NCI-H146 treated with DMSO at 0.1 percent for 48 hours (cell line): ENCODE results near the gene B4GALT1.

Experiments
- DNase-seq: peaks from one replicate; lab custom pipeline; 2025; ENCODE audit not compliant: unreplicated experiment; lab: John Stamatoyannopoulos, UW

B4GALT1 gene, protein sequence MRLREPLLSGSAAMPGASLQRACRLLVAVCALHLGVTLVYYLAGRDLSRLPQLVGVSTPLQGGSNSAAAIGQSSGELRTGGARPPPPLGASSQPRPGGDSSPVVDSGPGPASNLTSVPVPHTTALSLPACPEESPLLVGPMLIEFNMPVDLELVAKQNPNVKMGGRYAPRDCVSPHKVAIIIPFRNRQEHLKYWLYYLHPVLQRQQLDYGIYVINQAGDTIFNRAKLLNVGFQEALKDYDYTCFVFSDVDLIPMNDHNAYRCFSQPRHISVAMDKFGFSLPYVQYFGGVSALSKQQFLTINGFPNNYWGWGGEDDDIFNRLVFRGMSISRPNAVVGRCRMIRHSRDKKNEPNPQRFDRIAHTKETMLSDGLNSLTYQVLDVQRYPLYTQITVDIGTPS

DNA sequence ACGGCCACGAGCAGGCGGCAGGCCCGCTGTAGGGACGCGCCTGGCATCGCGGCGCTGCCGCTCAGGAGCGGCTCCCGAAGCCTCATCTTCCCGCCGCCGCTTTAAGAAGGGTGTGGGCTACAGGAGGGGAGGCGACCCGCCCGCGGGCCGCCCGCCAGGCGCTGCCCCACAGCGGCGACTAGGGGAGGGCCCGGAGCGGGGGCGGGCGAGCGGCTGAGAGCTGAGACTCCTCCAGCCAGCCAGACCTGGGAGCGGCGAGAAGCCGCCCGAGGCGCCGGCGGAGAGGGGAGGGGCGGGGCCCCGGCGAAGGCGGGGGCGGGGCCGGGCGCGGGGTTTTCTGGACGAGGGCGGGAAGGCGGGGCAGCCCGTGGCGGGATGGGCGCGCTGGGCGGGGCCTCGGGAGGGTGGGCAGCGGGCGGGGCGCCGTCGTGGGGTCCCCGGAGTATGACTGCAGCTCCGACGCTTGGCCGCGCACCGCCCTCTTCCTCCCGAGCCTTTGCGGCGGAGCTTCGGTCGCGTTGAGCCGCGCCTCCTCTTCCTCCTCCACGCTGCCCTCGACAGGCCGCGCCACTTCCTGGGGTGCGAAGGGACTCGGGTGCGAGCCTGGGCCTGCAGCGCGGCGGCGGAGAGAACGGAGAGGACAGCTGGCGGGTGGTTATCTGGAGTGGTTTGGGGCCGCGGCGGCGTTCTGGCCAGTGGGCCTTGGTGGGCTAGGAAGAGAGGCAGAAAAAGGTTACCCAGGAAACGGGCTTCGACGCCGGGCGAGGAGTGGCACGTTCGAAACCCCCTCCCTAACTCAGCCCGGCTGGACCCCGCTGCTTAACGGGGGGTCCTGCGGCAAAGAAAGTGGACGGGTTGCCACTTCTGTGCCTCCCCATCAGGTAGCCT, at the start of gene B4GALT1:
TSS of gene B4GALT1 (minus strand) at position 253 of the 888 bp plus-strand sequence. CDS start at position 86, 167 bp downstream.
- DNase-seq, result peak; percentile 86

DNA sequence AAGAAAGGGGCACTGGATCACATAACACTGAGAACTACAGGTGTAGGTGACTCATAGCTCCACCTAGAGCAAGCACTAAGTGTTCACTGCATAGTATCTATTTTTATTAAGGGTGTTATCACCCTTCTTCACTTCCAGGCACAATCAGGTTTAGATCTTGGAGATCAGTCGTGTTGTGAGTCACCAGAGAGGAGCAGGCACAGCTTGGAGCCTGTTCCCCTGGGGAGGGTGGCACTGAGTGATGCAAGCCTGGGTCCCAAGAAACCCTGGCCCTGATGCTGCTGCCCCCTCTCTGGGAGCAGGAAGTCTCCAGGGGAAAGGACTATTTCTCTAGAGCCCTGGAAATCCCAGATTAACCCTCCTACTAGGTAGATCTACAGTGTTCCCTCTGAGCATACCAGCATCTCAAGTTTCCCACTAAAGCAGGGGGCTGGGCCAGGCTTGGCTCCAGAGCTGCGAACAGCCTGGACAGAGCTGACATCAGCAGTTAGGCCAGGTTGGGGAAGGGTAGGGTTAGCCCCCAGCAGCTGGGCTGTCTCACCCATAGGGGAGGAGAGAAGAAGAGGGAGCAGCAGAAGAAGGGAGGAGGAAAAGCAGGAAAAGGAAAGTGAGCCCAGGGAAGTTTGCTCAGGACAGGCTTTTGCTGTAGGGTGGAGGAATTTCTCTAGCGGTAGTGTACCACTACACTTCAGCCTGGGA, 44.7 kb upstream of the B4GALT1 start:
- DNase-seq, result no peak

DNA sequence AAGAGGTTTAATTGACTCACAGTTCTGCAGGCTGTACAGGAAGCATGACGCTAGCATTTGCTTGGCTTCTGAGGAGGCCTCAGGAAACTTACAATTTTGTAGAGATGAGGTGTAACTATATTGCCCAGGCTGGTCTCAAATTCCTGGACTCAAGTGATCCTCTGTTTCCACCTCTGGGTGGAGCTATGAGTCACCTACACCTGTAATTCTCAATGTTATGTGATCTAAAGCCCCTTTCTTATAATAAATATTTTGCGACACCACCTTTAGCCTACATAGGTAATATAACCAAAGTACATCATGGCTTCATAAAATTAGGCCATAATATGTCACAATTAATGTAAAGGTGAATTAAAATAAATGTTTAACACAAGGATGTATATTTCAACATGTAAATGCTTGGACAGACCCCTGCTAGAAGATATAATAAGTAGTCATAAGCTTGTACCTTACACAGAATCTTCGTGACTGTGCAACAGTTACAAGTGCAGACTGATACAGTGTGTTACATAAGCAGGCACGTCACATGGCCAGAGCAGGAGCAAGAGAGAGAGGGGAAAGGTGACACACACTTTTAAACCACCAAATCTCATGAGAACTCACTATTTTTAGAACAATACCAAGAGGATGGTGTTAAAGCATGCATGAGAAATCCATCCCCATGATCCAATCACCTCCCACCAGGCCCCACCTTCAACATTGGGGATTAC, 43.0 kb upstream of the B4GALT1 start:
- no peak for DNase-seq

DNA sequence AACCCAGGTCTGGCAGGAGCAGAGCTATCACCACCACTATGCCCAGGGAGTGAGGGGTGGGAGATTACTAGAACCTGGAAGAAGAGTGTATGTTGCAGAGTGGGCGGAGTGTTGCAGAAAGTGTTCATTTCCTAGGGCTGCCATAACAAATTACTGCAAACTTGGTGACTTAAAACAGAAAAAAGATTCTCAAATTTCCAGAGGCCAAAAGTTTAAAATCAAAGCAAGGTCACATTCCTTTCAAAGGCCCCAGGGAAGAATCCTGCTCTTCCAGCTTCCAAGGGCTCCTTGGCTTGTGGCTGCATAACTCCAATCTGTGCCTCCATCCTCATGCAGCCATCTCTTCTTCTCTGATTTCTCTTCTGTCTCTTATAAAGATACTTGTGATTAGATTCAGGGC, 42.3 kb upstream of the B4GALT1 start:
- DNase-seq, result no peak

DNA sequence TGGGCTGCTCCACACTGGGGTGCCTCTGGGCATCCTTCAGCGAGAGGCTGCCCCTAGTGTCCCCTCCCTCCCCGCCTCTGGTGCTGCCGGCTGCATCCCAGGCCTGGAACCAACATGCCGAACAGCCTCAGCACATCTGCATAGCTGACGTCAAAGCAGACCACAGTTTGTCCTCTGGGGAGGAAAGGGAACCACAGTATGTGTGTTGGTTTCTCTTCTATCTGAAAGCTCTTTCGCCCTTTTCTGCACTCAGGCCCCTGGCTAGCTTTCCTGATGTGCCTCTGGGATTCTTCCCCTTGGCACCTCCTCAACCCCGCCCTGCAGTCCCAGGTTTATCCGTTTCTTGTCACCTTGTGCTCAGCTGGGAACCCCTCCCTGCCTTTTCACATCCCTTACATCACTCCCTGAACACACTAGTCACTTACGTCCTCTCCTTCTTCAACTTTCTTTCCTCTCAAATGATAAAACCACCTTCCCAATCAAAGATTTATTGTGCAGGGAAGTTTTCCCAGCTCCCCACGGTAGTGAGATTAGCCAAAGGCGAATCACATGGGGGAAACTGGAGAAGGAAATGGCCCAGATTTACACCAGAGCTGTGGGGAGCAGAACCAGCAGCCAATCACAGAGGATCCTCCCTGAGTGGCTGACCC, 35.5 kb upstream of the B4GALT1 start:
- DNase-seq, result no peak

DNA sequence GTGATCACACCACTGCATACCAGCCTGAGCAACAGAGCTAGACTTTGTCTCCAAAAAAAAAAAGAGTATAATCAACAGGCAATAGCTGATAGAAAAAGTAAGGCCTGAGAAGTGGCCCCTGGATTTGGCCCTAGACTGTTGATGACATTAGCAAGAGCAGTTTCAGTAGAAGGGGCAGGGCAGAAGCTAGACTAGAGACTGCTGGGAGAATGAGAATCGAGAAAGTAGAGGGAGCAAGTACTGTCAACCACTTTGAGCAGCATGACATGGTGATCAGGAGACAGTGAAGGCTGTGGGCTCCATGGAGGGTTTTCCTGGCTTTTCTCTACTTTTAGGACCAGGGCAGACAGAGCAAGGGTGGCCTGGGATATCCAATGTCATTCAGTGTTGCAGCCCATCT, 34.9 kb upstream of the B4GALT1 start:
- no peak for DNase-seq

DNA sequence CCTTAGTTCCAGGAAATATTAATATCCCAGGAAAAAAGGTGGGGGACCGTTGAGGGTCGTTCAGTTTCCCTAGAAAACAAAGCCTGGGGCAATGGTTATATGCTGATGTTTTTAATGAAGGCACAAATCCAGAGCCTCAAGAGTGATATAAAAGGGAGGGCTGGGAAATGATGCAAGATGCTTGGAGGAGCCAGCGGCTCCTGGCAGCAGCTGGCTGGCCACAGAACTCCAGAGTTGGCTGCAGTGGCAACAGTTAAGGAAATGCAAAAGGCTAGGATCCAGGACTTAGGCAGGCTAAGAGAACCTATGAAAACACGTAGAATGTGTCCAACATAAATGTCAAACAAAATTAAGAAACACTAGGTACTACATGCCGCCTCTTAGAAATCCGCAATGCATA, 31.0 kb upstream of the B4GALT1 start:
- DNase-seq, result no peak

DNA sequence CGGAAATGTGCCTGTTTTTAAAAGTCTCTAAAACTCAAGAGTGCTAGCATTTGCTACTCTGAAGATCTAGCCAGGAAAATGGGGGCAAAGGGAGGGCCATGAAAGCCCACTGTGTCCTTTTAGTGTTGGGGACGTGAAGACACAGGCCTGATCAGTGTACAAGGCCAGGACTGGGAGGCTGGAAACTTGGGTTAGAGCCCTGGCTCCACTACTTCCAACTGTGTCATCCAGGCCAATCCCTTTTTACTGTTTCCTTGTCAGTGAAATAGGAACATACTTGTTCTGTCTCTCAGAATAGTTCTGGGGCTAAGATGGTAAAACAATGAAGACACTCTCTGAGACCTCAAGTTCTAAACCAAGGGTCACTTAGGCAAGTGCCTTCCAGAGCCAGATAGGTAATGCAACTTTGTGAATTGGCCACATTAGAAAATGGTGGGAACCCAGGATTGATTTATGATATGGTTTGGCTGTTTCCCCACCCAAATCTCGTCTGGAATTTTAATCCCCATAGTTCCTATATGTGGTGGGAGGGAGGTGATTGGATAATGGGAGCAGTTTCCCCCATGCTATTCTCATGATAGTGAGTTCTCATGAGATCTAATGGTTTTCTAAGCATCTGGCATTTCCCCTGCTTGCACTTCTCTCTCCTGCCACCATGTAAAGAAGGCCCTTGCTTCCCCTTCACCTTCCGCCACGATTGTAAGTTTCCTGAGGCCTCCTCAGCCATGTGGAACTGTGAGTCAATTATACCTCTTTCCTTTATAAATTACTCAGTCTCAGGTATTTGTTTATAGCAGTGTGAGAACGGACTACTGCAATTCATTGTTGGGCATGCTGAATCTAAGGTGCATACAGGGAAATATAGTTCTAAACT, 30.4 kb upstream of the B4GALT1 start:
- DNase-seq, result no peak

DNA sequence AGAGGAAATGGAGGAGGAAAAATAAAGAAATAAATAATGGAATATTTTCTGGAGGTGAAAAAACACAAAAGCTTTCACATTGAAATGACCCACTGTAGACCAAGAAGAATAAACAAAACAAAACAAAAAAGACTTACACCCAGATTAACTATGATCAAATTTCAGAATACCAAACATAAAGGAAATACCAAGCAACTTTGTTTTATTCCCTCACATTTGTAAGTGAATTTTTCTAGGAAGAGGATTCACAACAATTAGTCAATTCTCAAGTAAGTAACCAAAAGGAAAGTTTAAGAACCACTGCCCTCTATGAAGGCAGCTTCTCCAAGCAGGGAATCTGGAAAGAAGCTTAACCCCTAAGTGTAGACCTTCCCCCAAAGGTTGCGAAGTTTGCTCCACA, 29.6 kb upstream of the B4GALT1 start:
- no peak for DNase-seq

DNA sequence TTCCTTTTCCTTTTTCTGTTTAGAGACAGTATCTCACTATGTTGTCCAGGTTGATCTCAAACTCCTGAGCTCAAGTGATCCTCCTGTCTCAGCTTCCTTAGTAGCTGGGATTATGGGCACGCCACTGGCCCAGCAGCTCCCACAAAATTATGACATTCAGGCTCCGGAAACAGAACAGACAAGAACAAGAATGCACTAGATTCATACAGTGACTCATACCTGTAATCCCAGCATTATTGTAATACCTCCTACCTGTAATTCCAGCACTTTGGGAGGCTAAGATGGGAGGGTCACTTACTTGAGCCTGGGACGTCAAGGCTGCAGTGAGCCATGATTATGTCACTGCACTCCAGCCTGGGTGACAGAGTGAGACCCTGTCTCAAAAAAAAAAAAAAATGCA, 26.7 kb upstream of the B4GALT1 start:
- DNase-seq, result no peak

DNA sequence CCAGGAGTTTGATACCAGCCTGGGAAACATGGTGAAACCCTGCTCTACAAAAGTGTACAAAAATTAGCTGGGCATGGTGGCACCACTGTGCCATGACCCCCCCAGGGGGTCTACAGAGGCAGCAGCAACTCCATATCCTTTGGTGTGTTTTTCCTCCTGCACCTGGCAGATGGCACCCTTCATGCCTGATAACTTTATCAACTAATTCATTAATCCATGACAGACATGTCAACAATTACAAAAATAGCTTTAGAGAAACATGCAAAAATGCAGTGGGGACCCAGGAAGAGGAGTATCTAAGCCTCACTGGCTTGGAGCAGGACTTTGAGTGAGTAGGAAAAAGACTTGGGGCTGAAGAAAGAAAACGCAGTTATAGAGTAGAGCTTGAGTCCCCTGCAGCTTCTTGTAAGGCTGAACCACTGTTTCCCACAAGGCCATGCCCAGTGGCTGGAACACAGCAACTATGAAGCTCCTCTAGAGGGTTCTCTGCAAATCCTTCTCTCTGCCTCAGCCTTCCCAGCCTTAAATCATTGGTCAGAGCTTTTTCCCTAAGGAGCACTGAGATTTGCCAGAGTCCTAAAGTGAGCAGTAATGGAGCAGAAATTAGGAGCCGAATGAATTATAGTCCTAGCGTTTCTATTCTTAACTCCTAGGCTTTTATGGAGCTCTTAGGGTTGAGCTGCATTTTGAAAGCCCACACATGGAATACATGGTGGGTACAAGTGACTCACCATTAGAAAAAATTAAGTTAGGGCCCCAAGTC, 25.5 kb upstream of the B4GALT1 start:
- no peak for DNase-seq

DNA sequence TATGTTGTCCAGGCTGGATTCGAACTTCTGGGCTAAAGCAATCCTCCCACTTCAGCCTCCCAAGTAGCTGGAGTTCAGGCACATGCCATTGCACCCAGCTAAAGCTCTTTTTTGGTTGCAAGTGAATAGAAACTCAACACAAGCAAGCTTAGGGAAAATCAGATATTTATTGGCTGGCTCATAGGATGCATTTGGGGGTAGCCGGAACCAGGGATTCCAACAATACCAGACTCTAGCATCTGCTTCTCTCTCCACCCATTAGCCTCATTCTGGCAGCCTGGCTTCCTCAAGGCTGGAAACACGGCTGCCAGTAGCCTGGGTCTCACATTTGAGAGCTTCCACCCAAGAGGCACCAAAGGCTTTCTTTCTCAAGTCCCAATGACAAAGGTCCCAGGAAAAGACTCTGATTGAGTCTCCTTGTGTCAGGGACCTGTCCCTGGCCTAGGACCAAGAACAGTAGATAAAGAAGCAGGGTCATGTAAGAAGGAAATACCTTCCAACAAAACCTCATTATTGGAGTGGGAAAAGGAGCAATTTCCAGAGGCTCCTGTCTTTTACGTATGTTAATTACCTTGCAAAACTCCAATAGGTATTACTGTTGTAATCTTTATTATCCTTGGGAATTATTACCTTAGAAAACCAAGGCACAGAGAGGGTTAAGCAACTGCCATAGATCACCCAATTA, 23.0 kb upstream of the B4GALT1 start:
- DNase-seq, result no peak

DNA sequence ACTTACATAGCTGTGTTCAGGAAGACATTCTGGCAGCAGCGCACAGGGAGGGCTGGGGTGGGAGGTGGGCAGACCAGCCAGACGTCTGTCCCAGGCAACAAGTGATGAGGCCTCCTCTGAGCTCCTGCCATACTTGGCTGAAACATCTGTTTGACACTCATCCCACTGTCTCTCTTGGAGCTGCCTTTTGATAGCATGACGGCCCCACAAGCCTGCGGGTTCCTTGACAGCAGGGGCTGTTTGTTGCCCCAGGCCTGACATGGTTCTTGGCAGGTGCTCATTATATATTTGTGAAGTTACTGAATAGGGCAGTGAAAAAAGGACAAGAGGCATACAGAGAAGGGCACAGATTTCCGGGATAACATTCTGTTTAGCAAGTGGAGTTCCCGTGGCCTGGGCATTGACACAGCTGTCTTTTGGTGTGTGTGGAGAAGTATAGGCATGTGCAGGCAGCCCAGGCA, 22.2 kb upstream of the B4GALT1 start:
- peak; percentile 84 for DNase-seq

DNA sequence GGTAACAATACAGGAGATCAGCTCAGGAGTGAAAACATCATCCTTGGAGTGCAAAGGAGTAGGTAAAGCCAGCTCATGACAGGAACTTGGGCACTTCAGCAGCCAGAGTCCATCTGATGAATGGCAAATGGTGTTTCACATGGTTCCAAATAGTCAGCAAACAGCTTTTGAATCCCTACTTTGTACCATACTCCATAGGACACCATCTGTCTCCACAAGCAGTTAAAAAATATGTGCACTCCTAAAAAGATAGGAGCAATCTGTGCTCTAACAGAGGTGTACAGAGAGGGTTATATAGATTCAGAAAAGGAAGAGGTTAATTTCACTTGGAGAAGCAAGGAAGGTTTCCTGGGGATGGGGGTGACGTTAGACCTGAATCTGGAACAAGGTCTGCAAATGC, 21.6 kb upstream of the B4GALT1 start:
- DNase-seq, result no peak

DNA sequence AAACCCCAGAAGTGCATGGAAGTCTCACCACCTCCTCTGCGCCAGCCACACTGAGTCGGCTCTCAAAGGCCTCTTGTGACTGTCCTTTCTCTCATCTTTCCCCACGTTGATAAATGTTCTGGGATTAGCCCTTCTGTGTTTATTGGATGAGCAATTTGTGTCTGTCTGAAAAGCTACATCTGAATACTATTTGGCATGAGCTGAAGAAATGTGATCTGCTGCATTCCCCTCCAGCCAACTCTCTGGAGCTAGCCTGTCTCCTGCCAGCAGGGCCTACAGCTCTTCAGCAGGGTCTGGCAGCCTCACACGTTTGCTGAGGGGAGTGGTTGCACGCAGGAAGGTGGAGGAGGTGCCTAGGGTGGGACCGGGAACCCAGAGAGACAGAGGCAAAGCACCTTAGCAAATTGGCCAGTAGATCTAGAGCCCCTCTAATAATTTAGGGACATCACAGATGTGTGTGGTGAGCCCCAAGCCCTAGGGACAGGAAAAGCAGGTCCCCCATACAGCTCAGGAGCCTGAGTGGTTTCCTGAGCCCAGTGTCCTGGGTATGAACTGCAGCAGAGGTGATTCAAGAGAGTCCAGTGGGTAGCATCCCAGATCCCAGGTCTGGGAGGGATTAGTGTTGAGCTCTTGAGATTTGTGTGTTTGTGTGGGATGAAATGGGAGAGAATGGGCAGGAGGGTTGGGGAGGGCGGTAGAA, 20.5 kb upstream of the B4GALT1 start:
- no peak for DNase-seq

DNA sequence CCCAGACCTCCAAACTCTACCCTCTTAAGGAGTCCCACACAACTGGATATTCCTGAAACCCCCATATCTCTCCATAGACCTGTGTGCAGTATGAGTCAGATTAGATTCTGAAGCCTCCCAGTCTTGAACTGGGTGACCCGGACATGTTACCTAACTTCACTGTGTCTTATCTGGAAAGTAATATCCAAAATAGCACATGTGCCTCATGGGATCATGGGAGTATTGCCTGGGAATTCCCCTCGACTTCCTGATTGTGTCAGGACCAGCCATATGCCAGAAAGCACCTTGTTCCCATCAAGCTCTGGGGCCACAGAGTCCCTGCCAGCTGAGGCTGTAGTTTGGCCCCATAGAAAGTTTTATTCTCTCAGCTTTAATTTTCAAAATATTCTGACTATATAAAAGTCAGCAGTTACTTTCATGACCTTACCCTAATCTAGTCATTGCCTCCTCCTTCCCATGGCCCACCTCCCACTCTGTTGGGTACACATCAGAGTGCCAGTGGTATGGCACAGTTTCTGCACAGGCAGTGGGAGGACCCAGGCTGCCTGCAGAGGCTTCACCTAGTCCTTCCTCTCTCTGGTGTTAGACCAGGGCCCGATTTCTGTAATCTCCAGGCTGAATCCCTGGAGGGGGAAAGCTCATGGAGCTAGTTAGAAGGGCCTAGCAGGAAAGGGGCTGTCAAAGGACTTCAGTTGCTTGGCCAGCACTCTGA, 19.5 kb upstream of the B4GALT1 start:
- DNase-seq, result no peak

DNA sequence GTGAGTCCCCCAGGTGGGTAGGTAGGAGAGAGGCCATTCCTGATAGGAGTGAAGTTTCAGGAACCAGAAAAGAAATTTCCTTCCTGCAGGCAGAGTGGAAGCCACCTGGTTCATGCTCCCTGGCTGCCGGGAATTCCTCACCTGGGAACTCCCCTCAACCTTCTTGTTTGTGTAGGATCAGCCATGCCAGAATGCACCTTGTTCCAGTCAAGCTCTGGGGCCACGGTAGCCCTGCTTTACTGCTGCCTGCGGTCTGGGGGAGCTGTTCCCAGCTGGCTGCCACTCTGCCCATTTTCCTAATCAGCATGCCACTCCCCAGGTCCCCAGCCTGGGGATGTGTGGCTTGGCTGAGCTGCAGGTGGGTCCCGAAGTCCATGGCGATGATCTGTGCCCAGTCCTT, 18.7 kb upstream of the B4GALT1 start:
- DNase-seq, result no peak
